ENCODE results near the gene USP20. TPM values are rescaled to one million over a fixed set of nuclear protein-coding genes. Genes with fewer than 3 reads are reported as not detected.

USP20 gene
- total RNA-seq, 2 donors from 2014 or later: 24.4 to 25.8 TPM

GRCh38 chr9:129875687-129876395 lies 40.6 kb downstream of the USP20 start:
- H3K9me3 Mint-ChIP-seq: no peaks in the 10 kb centered on the region
- no peak for DNase-seq
- H3K9me3 ChIP-seq (ENCODE audit: control insufficient read depth, low read length): no peaks in the 10 kb centered on the region
- H3K27me3 ChIP-seq (ENCODE audit: control insufficient read depth, insufficient read depth, low read length, poor library complexity, severe bottlenecking): no peaks in the 10 kb centered on the region
- H3K4me3 Mint-ChIP-seq: no peak overlapping the region
- H3K27me3 Mint-ChIP-seq (ENCODE audit: insufficient read depth): no peaks in the 10 kb centered on the region
- H3K36me3 Mint-ChIP-seq (ENCODE audit: low read depth): peaks cover 31% of the 10 kb centered on the region
- H3K4me1 ChIP-seq (ENCODE audit: control insufficient read depth, insufficient read depth, low read length): no peaks in the 10 kb centered on the region
- 93 to 96% methylated on average over 20 to 27 of the region's 27 CpGs for WGBS, 2 experiments (ENCODE audit: insufficient coverage in 1 of 2, insufficient read length in 1 of 2)
- no peak overlapping the region for H3K9ac ChIP-seq (ENCODE audit: extremely low read depth, low read length, poor library complexity, severe bottlenecking)
- H3K27ac ChIP-seq (ENCODE audit: low read depth, low read length): no peak overlapping the region
- H3K4me1 Mint-ChIP-seq: no peaks in the 10 kb centered on the region
- H3K27ac Mint-ChIP-seq: no peak overlapping the region
- TF ChIP-seq CTCF (conservative IDR thresholded peaks at IDR 0.05): no peak
- H3K36me3 ChIP-seq (ENCODE audit: control insufficient read depth, insufficient read depth, low read length): peaks cover 10% of the 10 kb centered on the region
- no peak overlapping the region for H3K4me3 ChIP-seq (ENCODE audit: low read length)

GRCh38 chr9:129876815-129877214 lies 41.6 kb downstream of the USP20 start:
- Mint-ChIP-seq H3K4me1 (no peaks in the 10 kb centered on the region), H3K36me3 (ENCODE audit: low read depth) (peaks cover 31% of the 10 kb centered on the region), H3K9me3 (no peaks in the 10 kb centered on the region), H3K27me3 (ENCODE audit: insufficient read depth) (no peaks in the 10 kb centered on the region), H3K27ac (no peak overlapping the region), H3K4me3 (no peak overlapping the region)
- H3K36me3 ChIP-seq (ENCODE audit: control insufficient read depth, insufficient read depth, low read length): peaks cover 15% of the 10 kb centered on the region
- no peaks in the 10 kb centered on the region for H3K4me1 ChIP-seq (ENCODE audit: control insufficient read depth, insufficient read depth, low read length)
- no peaks in the 10 kb centered on the region for H3K9me3 ChIP-seq (ENCODE audit: control insufficient read depth, low read length)
- H3K9ac ChIP-seq (ENCODE audit: extremely low read depth, low read length, poor library complexity, severe bottlenecking): no peak overlapping the region
- no peaks in the 10 kb centered on the region for H3K27me3 ChIP-seq (ENCODE audit: control insufficient read depth, insufficient read depth, low read length, poor library complexity, severe bottlenecking)
- DNase-seq: no peak
- no peak for TF ChIP-seq CTCF (conservative IDR thresholded peaks at IDR 0.05)
- WGBS, 2 experiments (ENCODE audit: insufficient coverage in 1 of 2, insufficient read length in 1 of 2): 92 to 94% methylated on average over 7 of the region's 7 CpGs
- H3K4me3 ChIP-seq (ENCODE audit: low read length): no peak overlapping the region
- H3K27ac ChIP-seq (ENCODE audit: low read depth, low read length): no peak overlapping the region

GRCh38 chr9:129878291-129878690 lies 43.0 kb downstream of the USP20 start:
- no peak for DNase-seq
- no peak for TF ChIP-seq CTCF (conservative IDR thresholded peaks at IDR 0.05)
- no peaks in the 10 kb centered on the region for H3K4me1 Mint-ChIP-seq
- Histone ChIP-seq H3K27ac (ENCODE audit: low read depth, low read length) (no peak overlapping the region), H3K9me3 (ENCODE audit: control insufficient read depth, low read length) (no peaks in the 10 kb centered on the region), H3K27me3 (ENCODE audit: control insufficient read depth, insufficient read depth, low read length, poor library complexity, severe bottlenecking) (no peaks in the 10 kb centered on the region), H3K36me3 (ENCODE audit: control insufficient read depth, insufficient read depth, low read length) (peaks cover 15% of the 10 kb centered on the region), H3K9ac (ENCODE audit: extremely low read depth, low read length, poor library complexity, severe bottlenecking) (no peak overlapping the region), H3K4me3 (ENCODE audit: low read length) (no peak overlapping the region), H3K4me1 (ENCODE audit: control insufficient read depth, insufficient read depth, low read length) (no peaks in the 10 kb centered on the region)
- no peak overlapping the region for H3K27ac Mint-ChIP-seq
- no peaks in the 10 kb centered on the region for H3K27me3 Mint-ChIP-seq (ENCODE audit: insufficient read depth)
- H3K9me3 Mint-ChIP-seq: no peaks in the 10 kb centered on the region
- H3K36me3 Mint-ChIP-seq (ENCODE audit: low read depth): peaks cover 31% of the 10 kb centered on the region
- H3K4me3 Mint-ChIP-seq: no peak overlapping the region
- 94 to 97% methylated on average over 10 to 11 of the region's 11 CpGs for WGBS, 2 experiments (ENCODE audit: insufficient coverage in 1 of 2, insufficient read length in 1 of 2)
